HL-60/S4 treated with phorbol 12-myristate 13-acetate at 8.2 ng/mL for 4 days and 3 days (cell line): ENCODE measurements around the gene VTI1A.

Experiments used
- in situ Hi-C: fragments of 300-500 bp; cut with MboI; formaldehyde crosslinking; loops from 2 replicates; pipeline ENCODE4 v1.15.0; 2022; ENCODE audit warnings: low sequenced_read_pairs

Gene VTI1A

GRCh38 chr10:112671743-112672142 is 224.7 kb downstream of the VTI1A start:
- in situ Hi-C loops, result no loop called here

DNA sequence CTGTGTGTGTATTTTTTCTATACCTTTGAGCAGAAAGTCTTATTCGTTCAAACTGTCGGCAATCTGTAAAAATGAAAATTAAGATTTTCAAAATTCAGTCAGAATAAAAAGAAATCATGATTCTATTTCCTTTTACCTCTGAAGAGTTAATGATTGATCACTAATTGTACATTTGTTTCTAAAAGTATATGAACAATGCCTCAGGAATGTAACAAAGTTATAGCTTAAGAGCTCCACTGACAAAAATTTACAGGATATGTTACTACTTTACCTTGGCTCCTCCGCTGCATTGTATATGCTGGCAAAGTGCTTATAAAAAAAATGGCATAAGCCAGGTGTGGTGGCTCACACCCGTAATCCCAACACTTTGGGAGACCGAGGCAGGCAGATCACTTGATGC is 225.7 kb downstream of the VTI1A start:
- in situ Hi-C loops, result no loop called here

DNA sequence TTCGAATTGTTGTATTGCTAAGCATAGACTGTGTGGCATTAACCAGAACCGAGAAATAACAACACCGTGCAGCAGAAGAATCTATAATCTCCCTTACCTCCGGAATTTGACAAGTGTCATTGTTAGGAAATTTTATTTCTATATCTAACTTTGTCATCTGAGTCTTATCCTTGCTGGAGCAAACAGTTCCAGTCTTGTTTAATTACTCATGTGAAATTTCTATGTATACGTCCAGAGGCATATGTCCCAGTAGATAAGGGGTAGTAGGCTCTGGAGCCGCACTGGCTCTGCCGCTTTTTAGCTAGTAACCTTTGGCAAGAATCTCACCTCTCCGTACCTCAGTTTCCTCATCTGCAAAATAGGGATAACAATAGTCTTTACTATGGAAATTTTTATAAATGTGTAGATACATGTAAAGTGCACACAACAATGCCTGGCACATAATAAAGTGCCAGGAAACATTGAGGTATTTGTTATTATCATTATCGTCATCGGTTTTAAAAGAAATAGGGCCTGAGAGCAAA is 228.6 kb downstream of the VTI1A start:
- in situ Hi-C loops, result no loop called here

DNA sequence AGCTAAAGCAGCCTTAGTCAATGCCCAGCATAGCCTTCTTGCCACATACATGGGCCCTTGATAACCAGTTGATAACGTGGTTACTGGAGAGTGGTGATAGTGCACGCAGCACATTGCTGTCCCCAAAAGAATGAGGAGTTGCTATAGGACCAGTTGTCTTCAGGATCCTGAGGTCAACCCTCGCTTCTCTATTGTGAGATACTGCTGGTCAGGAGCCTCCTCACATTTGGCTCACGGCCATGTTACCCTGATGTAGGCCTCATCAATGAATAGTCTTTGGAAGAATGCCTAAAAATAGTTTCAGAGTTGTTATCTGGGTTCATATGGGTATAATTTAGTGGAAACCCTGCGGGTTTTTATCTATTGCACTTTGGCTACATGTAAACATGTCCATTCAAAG is 230.7 kb downstream of the VTI1A start:
- in situ Hi-C loops, result no loop called here

GRCh38 chr10:112678581-112678980 is 231.6 kb downstream of the VTI1A start:
- in situ Hi-C loops, result no loop called here

DNA sequence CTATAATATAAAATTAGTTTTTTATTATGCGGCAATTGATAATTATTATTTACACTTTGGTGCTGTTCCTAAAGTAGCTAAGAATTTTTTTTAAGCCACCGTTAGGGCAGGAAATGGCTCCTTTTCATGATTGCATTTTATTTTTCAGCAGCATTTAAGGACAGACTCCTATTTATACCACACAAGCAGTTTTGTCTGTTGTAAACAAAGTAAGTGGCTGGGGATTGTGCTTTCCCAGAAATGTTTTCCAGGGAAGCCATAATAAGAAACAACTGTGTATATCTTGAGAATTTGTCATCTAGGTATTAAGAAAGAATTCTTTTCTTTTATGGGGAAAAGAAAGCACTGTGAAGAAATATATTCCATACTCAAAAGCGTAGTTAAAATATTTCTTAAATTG is 232.0 kb downstream of the VTI1A start:
- in situ Hi-C loops, result no loop called here

DNA sequence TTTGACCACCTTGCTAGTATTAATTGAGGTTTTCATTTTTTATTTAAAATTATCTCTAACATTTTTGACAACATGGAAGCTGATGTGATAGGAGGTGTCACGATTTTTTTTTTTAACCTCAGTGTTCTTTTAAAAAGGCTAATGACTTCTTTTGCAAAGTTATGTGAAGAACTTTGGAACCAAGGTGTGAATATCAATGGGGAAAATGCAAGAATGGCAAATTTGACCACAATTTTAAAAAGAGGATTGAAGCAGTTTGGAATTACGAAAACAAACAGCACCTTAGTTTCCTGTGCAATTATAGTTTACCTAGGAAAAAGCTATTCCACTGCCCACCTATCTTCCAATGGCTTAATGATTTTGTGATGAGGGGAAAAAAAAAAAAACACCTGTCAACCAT is 232.4 kb downstream of the VTI1A start:
- in situ Hi-C loops, result no loop called here

GRCh38 chr10:112680586-112680985 is 233.6 kb downstream of the VTI1A start:
- in situ Hi-C loops, result no loop called here

GRCh38 chr10:112687647-112688046 is 240.6 kb downstream of the VTI1A start:
- in situ Hi-C loops, result no loop called here

DNA sequence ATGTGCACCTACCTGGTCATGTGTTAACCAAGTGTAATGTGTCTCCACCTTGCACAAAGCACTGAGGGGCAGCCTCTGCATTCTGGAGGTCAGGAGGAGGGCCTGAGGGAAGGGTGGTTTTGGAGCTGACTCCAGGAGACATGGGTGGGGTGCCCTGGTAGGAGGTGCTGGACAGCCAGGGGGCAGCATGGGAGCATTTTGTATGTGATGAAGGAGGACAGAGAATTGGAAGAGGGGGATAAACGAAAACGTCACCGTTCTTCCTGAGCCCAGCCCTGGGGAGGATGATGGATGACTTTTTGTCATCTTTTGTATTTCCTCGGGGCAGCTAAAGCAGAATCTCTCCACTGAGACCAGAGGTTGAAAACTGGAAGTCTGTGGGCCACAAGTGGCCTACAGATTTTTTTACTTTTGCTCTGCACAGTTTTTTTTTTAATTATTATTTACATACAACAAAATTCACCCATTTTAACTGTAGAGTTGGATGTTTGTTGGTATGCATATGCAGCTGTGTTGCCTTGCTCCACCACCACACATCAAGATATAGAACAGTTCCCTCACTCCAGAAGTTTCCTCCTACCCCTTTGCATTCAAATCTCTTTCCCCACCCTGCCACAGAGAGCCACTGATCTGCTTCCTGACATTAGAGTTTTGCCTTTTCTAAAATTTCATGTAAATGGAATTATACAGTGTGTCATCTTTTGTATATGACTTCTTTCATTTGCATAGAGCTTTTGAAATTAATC is 242.5 kb downstream of the VTI1A start:
- in situ Hi-C loops, result no loop called here

GRCh38 chr10:112695539-112695938 is 248.5 kb downstream of the VTI1A start:
- in situ Hi-C loops, result no loop called here

- in situ Hi-C loops, result no loop called here
These were observed 249.6 kb downstream of the VTI1A start for GRCh38 chr10:112696592-112696991.

DNA sequence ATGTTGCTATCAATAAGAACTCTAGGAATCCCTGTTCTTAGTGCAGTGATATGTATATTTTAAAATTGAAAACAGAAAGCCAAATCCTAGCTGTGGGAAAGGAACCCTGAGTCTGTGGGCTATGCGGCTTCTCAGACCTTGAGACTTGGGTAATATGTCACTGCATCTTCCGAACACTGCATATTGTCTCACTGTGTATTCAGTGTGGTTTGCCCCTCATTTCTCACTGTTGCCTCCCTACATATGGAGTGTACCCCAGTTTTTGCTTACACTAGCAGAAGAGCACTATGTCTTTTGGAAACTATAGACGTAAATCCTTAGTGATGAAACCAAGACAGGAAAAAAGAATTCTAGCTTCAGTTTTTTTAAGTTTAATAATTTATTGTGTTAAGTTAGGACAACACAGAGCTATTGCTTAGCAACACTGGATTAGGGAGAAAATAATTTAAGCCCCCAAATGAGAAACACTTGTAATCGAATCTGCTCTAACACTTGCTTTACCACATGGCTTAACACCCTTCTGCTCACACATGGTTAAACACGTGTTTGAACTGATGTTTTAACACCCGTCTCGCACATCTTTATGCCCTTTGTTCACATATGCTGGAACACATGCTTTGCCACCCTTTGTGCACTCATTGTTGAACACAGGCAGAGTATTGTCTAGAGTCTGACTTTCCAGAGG is 251.3 kb downstream of the VTI1A start:
- in situ Hi-C loops, result no loop called here

DNA sequence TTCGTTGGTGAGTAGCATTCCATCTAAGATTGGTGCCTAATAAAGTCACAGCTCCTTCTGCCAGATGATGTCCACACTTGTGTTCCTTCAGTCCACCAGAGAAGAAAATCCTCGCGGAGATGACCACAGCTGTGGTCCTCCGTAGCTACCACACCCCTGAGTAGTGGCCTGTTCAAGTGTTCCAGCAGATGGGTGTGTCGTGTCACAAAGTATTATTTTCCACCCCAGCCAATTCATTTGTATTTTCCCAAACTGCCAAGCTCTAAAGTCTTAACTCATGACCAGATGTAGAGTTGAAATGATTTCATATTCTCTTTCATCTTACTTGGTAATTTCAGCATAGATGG is 251.8 kb downstream of the VTI1A start:
- in situ Hi-C loops, result no loop called here

DNA sequence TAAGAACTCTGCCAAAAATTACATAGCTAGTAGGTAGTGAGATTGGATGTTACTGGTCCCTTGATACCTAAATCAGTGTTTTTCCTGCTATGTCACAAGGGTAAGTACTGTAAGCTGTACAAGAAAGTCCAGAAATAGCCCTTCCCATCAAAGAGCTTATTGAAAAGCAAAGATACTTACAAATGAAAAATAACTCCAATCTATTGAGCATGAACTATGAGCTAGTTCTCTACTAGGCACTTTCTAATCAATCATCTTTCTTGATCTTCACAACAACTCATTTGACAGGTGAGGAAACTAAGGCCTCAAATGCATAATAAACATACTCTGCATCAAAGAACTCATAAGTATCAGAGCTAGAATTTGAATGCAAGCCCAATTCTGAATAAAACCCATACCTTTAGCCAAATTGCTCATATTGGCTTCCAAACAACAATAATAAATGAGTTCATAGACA is 253.2 kb downstream of the VTI1A start:
- in situ Hi-C loops, result no loop called here

DNA sequence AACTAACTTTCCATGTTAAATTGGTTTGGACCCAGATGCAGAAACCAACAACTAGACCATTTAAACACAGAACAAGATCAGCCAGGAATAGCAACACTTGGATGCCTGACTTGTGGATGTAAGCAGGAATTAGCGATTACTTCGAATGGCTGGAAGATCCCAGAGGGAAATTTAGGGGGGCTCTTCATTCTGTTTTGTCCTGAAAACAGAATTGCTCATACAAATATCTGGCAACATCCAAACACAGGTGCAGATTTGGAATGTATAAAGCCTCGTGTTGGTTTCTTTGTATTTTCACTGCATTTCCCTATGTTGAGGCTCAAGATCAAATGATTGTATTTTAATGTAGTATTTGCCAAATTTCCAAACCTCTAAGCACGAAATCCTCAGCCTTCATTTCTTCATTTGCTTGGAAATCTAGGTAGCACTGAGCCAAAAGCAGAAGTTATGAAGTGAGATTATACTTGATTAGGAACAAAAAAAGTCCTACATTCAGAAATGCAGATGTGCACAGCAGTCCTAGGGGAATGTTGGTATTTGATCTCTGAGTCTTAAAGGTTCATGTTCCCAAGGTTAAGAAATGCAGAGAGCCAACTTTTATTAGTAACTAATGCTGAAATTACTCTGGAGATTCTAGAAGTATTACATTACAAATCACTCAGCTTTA is 254.3 kb downstream of the VTI1A start:
- in situ Hi-C loops, result no loop called here

GRCh38 chr10:112701878-112702255 is 254.9 kb downstream of the VTI1A start:
- in situ Hi-C loops, result no loop called here

- in situ Hi-C loops, result no loop called here
These were observed 259.6 kb downstream of the VTI1A start for GRCh38 chr10:112706577-112706976.

DNA sequence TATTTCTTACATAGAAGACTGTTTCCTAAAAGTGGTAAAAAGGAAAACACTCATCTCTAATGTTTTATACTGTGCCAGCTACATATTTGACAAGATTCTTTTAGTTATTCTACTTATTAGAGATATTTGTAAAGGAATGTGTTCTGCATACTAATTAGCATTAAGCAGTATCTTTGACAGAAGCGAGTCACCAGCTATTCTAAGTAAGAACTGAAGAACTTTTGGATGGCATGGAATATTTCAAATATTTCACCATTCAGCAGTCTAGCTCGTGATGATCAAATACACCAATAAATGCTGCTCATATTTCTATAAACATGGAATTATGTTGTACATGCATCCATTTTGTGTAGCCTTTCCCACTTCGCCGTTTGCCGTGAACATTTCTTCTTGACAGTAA is 261.4 kb downstream of the VTI1A start:
- in situ Hi-C loops, result no loop called here

DNA sequence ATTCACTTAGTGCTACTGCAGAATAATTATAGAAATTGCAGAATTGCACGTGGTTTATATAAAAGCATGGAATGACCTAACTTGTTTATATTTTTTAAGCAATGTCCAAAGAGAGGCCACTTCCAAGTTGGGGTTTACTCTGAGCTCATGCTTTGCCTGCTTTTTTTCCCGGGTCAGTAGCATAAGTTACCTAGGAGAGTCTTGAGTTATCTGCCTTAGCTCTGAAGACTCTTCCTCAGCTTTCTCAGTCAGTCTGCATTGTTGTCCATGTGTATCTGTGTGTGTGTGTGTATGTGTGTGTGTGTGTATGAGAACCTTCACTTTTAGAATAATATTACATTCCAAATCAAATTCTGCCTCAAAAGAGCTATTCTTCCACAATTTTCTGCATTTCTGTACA is 263.5 kb downstream of the VTI1A start:
- in situ Hi-C loops, result no loop called here

- in situ Hi-C loops, result no loop called here
These were observed 264.4 kb downstream of the VTI1A start for GRCh38 chr10:112711366-112711765.

DNA sequence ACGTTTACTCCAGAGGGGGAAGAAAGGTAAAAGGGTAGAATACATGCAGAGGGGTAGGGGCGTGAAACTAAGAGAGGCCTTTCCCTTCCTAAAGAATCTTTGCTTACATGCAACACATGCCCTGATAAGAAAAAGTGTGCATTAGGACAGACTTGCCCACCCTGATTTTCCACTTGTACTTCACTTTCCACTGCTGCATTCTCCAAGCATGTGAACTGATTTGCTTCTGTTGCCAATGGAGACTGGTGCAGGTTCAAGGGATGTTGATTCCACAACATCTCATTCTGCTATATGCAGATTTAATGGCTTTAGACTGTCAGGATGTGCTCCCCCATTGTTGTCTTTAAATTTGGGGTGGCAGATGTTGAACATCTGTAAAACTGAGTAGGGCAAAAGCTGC is 265.5 kb downstream of the VTI1A start:
- in situ Hi-C loops, result no loop called here
